ENCODE data around the gene CDH4.

- TF ChIP-seq ZBTB10 (tag by site-specific recombination; IDR thresholded peaks at IDR 0.05) (no peak), ZNF626 (tag by site-specific recombination; IDR thresholded peaks at IDR 0.05) (no peak), YY1 (tag by site-specific recombination; IDR thresholded peaks at IDR 0.05) (no peak), CTCF (tag by site-specific recombination; IDR thresholded peaks at IDR 0.05) (no peak), BCL11A (tag by site-specific recombination; IDR thresholded peaks at IDR 0.05; ENCODE audit: low read depth) (no peak), ZBTB8A (tag by site-specific recombination; IDR thresholded peaks at IDR 0.05) (no peak), ZNF274 (IDR thresholded peaks at IDR 0.05; ENCODE audit: low read length) (no peak), ZNF274 (tag by site-specific recombination; IDR thresholded peaks at IDR 0.05; ENCODE audit: borderline replicate concordance) (no peak), ZNF148 (tag by site-specific recombination; IDR thresholded peaks at IDR 0.05; ENCODE audit: borderline replicate concordance) (no peak)
These were observed 497.5 kb downstream of the CDH4 start for GRCh38 chr20:61749406-61750075.
